Measurements from ENCODE around the gene CHST14.
A peak's percentile ranks its signal among the peaks of the same experiment; 100 is the strongest.
"Not testable (repeated sequence)": the region's sequence is repeated elsewhere in the genome, so short reads cannot be mapped to it uniquely, and the experiment has no call there.

CHST14 gene

DNA sequence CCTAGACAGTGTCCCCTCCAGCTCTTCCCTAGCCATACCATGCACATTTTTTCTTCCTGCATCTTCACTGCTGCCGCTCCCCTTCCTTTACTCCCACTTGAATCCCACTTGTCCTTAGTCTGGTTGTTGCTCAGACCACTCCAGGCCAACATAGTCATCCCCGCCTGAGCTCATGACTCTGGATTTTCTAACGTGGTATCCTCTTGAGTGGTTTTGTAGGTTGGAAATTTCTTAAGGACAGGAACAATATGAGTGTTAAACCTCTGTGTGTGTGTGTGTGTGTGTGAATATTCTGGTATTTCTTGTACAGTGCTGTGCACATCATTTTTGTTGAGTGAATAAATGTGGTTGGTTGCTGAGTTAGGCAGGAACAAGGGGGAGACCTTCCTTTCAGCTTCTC lies 26.9 kb upstream of the CHST14 start:
- no peak overlapping the region for H3K4me3 ChIP-seq (ENCODE audit: low read depth, low read length)
- peaks cover 41% of the 10 kb centered on the region for H3K4me1 ChIP-seq (ENCODE audit: control insufficient read depth, insufficient read depth, low read length)
- peak overlapping the region; percentile 14 for H3K9ac ChIP-seq (ENCODE audit: low read depth, low read length)
- H3K36me3 ChIP-seq (ENCODE audit: control insufficient read depth, insufficient read depth, low read length): no peaks in the 10 kb centered on the region
- no peaks in the 10 kb centered on the region for H3K27me3 ChIP-seq (ENCODE audit: control insufficient read depth, insufficient read depth, low read length)
- H3K9me3 ChIP-seq (ENCODE audit: control insufficient read depth, insufficient read depth, low read length): no peaks in the 10 kb centered on the region

DNA sequence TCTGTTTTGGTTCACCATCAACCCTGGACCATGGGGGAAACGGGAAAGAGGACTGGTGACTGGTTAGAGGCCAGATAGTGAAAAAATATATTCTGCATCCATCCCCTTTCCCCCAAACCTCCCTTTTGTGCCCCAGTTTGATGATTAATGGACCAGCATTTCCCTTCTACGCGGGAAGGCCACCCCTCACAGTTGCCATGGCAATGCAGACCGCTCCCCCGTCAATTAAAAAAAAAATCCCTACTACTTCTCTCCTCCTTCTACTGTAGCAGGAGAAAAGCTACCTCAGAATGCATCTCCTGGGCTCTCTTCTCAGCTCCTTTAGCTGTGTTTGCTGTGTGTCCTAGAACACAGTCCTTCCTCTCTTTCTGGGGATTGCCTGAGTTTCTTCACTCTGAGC lies 26.0 kb upstream of the CHST14 start:
- H3K9ac ChIP-seq (ENCODE audit: low read depth, low read length): no peak overlapping the region
- H3K4me3 ChIP-seq (ENCODE audit: low read depth, low read length): no peak overlapping the region

DNA sequence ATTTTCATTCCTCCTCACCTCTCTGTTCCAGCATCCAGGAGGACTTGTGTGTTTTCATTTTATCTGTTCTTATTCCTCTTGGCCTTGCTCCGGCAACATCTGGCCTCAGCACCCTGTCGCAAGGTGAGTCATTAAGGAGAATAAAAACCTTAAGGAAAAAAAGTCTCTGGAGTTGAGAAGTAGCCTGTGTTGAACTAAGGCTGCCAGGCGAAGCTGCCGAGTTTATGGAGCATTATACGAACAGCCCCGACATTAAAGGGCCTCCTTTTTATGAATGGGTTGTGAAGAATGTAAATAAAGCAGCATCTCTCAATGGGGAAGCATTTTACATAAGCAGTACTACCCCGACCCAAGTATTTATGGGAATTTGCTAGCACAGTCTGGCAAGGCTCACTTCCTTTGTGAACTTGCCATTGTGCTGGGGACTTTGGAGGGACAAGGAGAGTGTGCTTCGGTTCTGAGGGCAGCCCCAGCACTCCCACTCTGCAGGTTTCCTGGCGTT lies 25.3 kb upstream of the CHST14 start:
- Histone ChIP-seq H3K4me3 (ENCODE audit: low read depth, low read length) (no peak overlapping the region), H3K36me3 (ENCODE audit: control insufficient read depth, insufficient read depth, low read length) (no peaks in the 10 kb centered on the region), H3K9ac (ENCODE audit: low read depth, low read length) (no peak overlapping the region), H3K4me1 (ENCODE audit: control insufficient read depth, insufficient read depth, low read length) (peaks cover 39% of the 10 kb centered on the region), H3K9me3 (ENCODE audit: control insufficient read depth, insufficient read depth, low read length) (no peaks in the 10 kb centered on the region), H3K27me3 (ENCODE audit: control insufficient read depth, insufficient read depth, low read length) (no peaks in the 10 kb centered on the region)

More for the DNA sequence above, 26.0 kb upstream of the CHST14 start:
- Histone ChIP-seq H3K9me3 (ENCODE audit: control insufficient read depth, insufficient read depth, low read length) (no peaks in the 10 kb centered on the region), H3K4me1 (ENCODE audit: control insufficient read depth, insufficient read depth, low read length) (peaks cover 39% of the 10 kb centered on the region), H3K36me3 (ENCODE audit: control insufficient read depth, insufficient read depth, low read length) (no peaks in the 10 kb centered on the region), H3K27me3 (ENCODE audit: control insufficient read depth, insufficient read depth, low read length) (no peaks in the 10 kb centered on the region)

- Histone ChIP-seq H3K9me3 (ENCODE audit: control insufficient read depth, insufficient read depth, low read length) (no peaks in the 10 kb centered on the region), H3K4me1 (ENCODE audit: control insufficient read depth, insufficient read depth, low read length) (peaks cover 40% of the 10 kb centered on the region), H3K27me3 (ENCODE audit: control insufficient read depth, insufficient read depth, low read length) (no peaks in the 10 kb centered on the region), H3K36me3 (ENCODE audit: control insufficient read depth, insufficient read depth, low read length) (no peaks in the 10 kb centered on the region), H3K9ac (ENCODE audit: low read depth, low read length) (no peak overlapping the region), H3K4me3 (ENCODE audit: low read depth, low read length) (no peak overlapping the region)
Measured at GRCh38 chr15:40446144-40446543, 24.6 kb upstream of the CHST14 start.

GRCh38 chr15:40448354-40448753 lies 22.4 kb upstream of the CHST14 start:
- no peaks in the 10 kb centered on the region for H3K36me3 ChIP-seq (ENCODE audit: control insufficient read depth, insufficient read depth, low read length)
- no peaks in the 10 kb centered on the region for H3K9me3 ChIP-seq (ENCODE audit: control insufficient read depth, insufficient read depth, low read length)
- no peak overlapping the region for H3K4me3 ChIP-seq (ENCODE audit: low read depth, low read length)
- peaks cover 45% of the 10 kb centered on the region for H3K4me1 ChIP-seq (ENCODE audit: control insufficient read depth, insufficient read depth, low read length)
- no peaks in the 10 kb centered on the region for H3K27me3 ChIP-seq (ENCODE audit: control insufficient read depth, insufficient read depth, low read length)
- no peak overlapping the region for H3K9ac ChIP-seq (ENCODE audit: low read depth, low read length)

DNA sequence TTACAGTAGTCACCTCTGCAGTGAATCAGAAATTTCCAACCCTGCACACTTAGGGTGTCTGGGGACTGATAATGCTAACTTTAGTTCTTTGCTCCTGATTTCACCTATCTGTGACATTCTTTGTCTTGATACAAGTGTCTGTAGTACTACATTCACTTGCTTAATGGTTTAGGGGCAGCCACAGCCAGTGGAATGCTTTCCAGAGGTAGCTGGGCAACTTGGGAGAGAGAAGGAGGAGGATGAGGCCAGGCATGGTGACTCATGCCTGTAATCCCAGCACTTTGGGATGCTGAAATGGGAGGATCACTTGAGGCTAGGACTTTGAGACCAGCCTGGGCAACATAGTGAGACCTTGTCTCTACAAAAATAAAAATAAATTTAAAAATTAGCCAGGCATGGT lies 21.5 kb upstream of the CHST14 start:
- no peaks in the 10 kb centered on the region for H3K27me3 ChIP-seq (ENCODE audit: control insufficient read depth, insufficient read depth, low read length)
- no peak overlapping the region for H3K4me3 ChIP-seq (ENCODE audit: low read depth, low read length)
- H3K9ac ChIP-seq (ENCODE audit: low read depth, low read length): no peak overlapping the region
- peaks cover 39% of the 10 kb centered on the region for H3K4me1 ChIP-seq (ENCODE audit: control insufficient read depth, insufficient read depth, low read length)
- no peaks in the 10 kb centered on the region for H3K9me3 ChIP-seq (ENCODE audit: control insufficient read depth, insufficient read depth, low read length)
- H3K36me3 ChIP-seq (ENCODE audit: control insufficient read depth, insufficient read depth, low read length): no peaks in the 10 kb centered on the region

DNA sequence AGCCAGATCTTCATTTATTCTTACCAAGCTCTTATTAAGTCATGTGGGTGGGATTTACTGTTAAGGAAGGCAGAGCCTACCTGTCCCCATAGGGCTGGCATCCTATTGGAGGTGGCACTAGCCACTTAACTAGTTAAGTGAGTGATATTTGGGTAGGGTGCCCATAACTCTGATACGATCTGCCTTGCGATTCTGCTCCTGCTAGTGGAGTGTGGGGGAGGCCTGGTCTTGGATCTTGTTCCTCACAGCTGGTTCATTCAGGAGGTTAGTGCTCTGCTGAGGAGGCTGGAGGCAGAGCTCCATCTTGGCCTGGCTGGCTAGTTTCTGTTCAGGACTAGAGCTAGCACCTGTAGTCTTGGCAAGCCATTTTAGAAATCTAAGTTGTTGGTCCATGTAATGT lies 20.7 kb upstream of the CHST14 start:
- Histone ChIP-seq H3K9me3 (ENCODE audit: control insufficient read depth, insufficient read depth, low read length) (no peaks in the 10 kb centered on the region), H3K4me1 (ENCODE audit: control insufficient read depth, insufficient read depth, low read length) (peaks cover 38% of the 10 kb centered on the region), H3K36me3 (ENCODE audit: control insufficient read depth, insufficient read depth, low read length) (no peaks in the 10 kb centered on the region), H3K27me3 (ENCODE audit: control insufficient read depth, insufficient read depth, low read length) (no peaks in the 10 kb centered on the region), H3K4me3 (ENCODE audit: low read depth, low read length) (no peak overlapping the region), H3K9ac (ENCODE audit: low read depth, low read length) (peak overlapping the region; percentile 37)

- Histone ChIP-seq H3K9ac (ENCODE audit: low read depth, low read length) (peak overlapping the region; percentile 32), H3K9me3 (ENCODE audit: control insufficient read depth, insufficient read depth, low read length) (no peaks in the 10 kb centered on the region), H3K4me1 (ENCODE audit: control insufficient read depth, insufficient read depth, low read length) (peaks cover 32% of the 10 kb centered on the region), H3K4me3 (ENCODE audit: low read depth, low read length) (no peak overlapping the region), H3K27me3 (ENCODE audit: control insufficient read depth, insufficient read depth, low read length) (no peaks in the 10 kb centered on the region), H3K36me3 (ENCODE audit: control insufficient read depth, insufficient read depth, low read length) (no peaks in the 10 kb centered on the region)
Measured at GRCh38 chr15:40451527-40452158, 19.1 kb upstream of the CHST14 start.

GRCh38 chr15:40452296-40453090 lies 18.3 kb upstream of the CHST14 start:
- Histone ChIP-seq H3K4me1 (ENCODE audit: control insufficient read depth, insufficient read depth, low read length) (peaks cover 32% of the 10 kb centered on the region), H3K9ac (ENCODE audit: low read depth, low read length) (peak overlapping the region; percentile 13), H3K36me3 (ENCODE audit: control insufficient read depth, insufficient read depth, low read length) (no peaks in the 10 kb centered on the region), H3K4me3 (ENCODE audit: low read depth, low read length) (no peak overlapping the region), H3K27me3 (ENCODE audit: control insufficient read depth, insufficient read depth, low read length) (no peaks in the 10 kb centered on the region), H3K9me3 (ENCODE audit: control insufficient read depth, insufficient read depth, low read length) (no peaks in the 10 kb centered on the region)

DNA sequence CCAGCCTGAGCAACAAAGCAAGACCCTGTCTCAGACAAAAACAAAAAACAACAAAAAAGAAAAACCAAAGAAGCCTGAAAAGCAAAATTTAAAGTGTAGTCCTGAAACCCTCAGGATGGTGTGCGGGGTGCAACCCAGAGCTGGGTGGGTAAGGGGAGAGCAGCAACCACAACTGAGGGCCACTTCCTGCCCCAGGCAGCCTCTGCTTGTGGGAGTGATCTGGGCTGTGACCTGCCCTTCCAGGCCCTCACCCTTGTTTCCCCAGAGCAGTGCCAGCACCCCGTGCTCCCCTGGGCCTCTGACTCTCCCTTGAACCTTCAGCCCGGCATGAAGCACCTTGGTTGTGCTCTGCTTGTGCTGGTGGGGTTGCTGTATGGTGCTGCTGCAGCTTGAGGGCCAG lies 16.8 kb upstream of the CHST14 start:
- H3K9me3 ChIP-seq (ENCODE audit: control insufficient read depth, insufficient read depth, low read length); H3K36me3 ChIP-seq (ENCODE audit: control insufficient read depth, insufficient read depth, low read length); H3K9ac ChIP-seq (ENCODE audit: low read depth, low read length); H3K4me3 ChIP-seq (ENCODE audit: low read depth, low read length); H3K27me3 ChIP-seq (ENCODE audit: control insufficient read depth, insufficient read depth, low read length): not testable (repeated sequence)
- H3K4me1 ChIP-seq (ENCODE audit: control insufficient read depth, insufficient read depth, low read length): peaks cover 32% of the 10 kb centered on the region

GRCh38 chr15:40454904-40455391 lies 15.8 kb upstream of the CHST14 start:
- Histone ChIP-seq H3K36me3 (ENCODE audit: control insufficient read depth, insufficient read depth, low read length) (peaks cover 14% of the 10 kb centered on the region), H3K9ac (ENCODE audit: low read depth, low read length) (no peak overlapping the region), H3K27me3 (ENCODE audit: control insufficient read depth, insufficient read depth, low read length) (no peaks in the 10 kb centered on the region), H3K4me1 (ENCODE audit: control insufficient read depth, insufficient read depth, low read length) (peaks cover 32% of the 10 kb centered on the region), H3K9me3 (ENCODE audit: control insufficient read depth, insufficient read depth, low read length) (no peaks in the 10 kb centered on the region), H3K4me3 (ENCODE audit: low read depth, low read length) (no peak overlapping the region)

DNA sequence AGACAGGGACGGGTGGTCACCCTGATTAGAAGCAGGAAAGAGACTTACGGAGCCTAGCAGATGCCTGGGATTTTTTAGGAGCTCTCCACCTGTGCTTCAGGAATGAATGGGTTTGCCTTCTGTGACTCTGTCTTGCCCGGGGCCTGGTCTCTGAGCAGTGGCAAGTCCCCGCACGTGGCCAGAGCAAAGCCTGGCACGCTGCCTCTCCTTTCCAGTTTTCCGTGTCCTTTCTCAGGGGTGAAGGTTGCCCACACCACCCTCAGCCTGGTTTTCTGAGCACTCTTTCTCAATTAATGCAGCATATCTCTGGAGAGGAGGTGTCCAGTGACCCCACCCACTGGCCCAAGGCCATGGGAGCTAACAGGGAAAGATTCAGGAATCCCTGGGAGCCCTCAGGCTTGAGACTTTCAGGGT lies 14.5 kb upstream of the CHST14 start:
- Histone ChIP-seq H3K4me3 (ENCODE audit: low read depth, low read length) (no peak overlapping the region), H3K27me3 (ENCODE audit: control insufficient read depth, insufficient read depth, low read length) (no peaks in the 10 kb centered on the region), H3K36me3 (ENCODE audit: control insufficient read depth, insufficient read depth, low read length) (peaks cover 24% of the 10 kb centered on the region), H3K9ac (ENCODE audit: low read depth, low read length) (peak overlapping the region; percentile 65), H3K4me1 (ENCODE audit: control insufficient read depth, insufficient read depth, low read length) (peaks cover 30% of the 10 kb centered on the region), H3K9me3 (ENCODE audit: control insufficient read depth, insufficient read depth, low read length) (no peaks in the 10 kb centered on the region)

Data from iPS-15b (cell line).